Right lobe of liver (tissue), 4 donors: ENCODE data around the gene C10orf71.

Source experiments
- POLR2A ChIP-seq: fragments of 450-650 bp; IDR thresholded peaks from one replicate; pipeline ENCODE4 v1.6.1; 2017; ENCODE audit warnings: antibody characterized with exemption, mild to moderate bottlenecking
- TF ChIP-seq, protein P1 (sequence below), 4 donors: fragments of 200-600 bp in 3 of 4; fragments of 450-650 bp in 1 of 4; IDR thresholded peaks; one replicate each; pipeline versions ENCODE4 v1.5.1 to v1.8.0; 2016 to 2022; ENCODE audit warnings: antibody characterized with exemption in 4 of 4, mild to moderate bottlenecking in 2 of 4
- donor health status: DM: no; HTN: no; CAD: no.
- donor health status: DM: no; HTN: no; CAD: no.
- donor health status: DM: no; HTN: yes; CAD: no.

DNA sequence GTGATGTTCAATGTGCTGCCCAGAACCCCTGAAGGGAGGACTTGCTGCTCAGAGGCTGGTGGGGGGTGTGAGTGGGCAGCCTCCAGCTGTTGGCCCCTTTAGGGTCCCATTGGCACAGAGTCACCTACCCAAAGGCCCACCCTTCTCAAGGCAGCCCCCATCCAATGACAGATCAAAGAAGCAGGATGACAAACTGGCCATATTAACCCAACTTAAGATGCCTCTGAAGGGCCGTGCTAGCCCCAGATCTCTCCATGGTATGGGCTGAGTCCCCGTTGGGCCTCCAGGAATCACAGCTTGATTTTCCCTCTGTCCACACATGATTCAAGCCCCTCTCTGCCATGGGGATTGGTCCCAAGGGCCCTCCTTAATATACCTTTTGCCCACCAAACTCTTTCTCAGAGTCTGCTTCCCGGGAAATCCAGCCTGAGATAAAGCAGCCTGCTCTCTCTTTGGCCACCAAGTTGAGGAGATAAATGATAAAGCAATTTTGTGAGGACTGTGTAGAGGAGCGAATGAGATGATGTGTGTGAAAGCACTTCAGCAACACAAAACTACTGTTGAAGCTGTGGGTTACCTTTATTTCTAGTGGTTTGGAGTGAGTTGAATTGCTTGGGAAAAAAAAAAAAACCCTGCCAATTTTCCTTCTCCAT is 38.2 kb upstream of the C10orf71 start:
- TF ChIP-seq POLR2A = no peak
- TF ChIP-seq, protein P1, sequence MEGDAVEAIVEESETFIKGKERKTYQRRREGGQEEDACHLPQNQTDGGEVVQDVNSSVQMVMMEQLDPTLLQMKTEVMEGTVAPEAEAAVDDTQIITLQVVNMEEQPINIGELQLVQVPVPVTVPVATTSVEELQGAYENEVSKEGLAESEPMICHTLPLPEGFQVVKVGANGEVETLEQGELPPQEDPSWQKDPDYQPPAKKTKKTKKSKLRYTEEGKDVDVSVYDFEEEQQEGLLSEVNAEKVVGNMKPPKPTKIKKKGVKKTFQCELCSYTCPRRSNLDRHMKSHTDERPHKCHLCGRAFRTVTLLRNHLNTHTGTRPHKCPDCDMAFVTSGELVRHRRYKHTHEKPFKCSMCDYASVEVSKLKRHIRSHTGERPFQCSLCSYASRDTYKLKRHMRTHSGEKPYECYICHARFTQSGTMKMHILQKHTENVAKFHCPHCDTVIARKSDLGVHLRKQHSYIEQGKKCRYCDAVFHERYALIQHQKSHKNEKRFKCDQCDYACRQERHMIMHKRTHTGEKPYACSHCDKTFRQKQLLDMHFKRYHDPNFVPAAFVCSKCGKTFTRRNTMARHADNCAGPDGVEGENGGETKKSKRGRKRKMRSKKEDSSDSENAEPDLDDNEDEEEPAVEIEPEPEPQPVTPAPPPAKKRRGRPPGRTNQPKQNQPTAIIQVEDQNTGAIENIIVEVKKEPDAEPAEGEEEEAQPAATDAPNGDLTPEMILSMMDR (IDR thresholded peaks at IDR 0.05) = no peak
